Cardiac muscle cell (in vitro differentiated cells and primary cell): ENCODE data around the gene CD226. TPM values are rescaled to one million over a fixed set of nuclear protein-coding genes. Genes with fewer than 3 reads are reported as not detected.

Source experiments
- DNase-seq, 2 donors: peaks; one replicate each; pipeline versions ENCODE4 v3.0.0 to v3.0.0-alpha.2; 2010 to 2017; ENCODE audit warnings: low read depth in 1 of 2, low spot score in 1 of 2
- H3K27ac ChIP-seq: fragments of 200-600 bp; sonication (generic); 2 replicates; pipeline ENCODE4 v1.5.1; 2016
- H3K27me3 ChIP-seq: fragments of 200-600 bp; sonication (generic); 2 replicates; pipeline ENCODE4 v1.6.0; 2016; ENCODE audit warnings: control low read depth
- H3K36me3 ChIP-seq: fragments of 200-600 bp; sonication (generic); 2 replicates; pipeline ENCODE4 v1.5.1; 2016; ENCODE audit warnings: control low read depth
- H3K4me1 ChIP-seq: fragments of 200-600 bp; sonication (generic); 2 replicates; pipeline ENCODE4 v1.8.1; 2017; ENCODE audit warnings: low read depth, mild to moderate bottlenecking, mixed run types
- H3K4me3 ChIP-seq: fragments of 200-600 bp; sonication (generic); 2 replicates; pipeline ENCODE4 v1.5.1; 2016; ENCODE audit warnings: mild to moderate bottlenecking
- H3K9me3 ChIP-seq: fragments of 200-600 bp; sonication (generic); 2 replicates; pipeline ENCODE4 v1.5.1; 2017; ENCODE audit warnings: low read depth, mild to moderate bottlenecking, control low read depth
- CTCF ChIP-seq: IDR thresholded peaks from 2 replicates; pipeline ENCODE4 v1.5.1; 2012; ENCODE audit warnings: low read depth, mild to moderate bottlenecking, low read length
- polyA plus RNA-seq: library from polyadenylated mRNA; unstranded; fragments of >200 nt; fragmentation: Nextera tagmentation; extraction: Ambion mirVana; gene quantifications from 2 replicates; pipeline ENCODE4 v1.2.1, GENCODE V29; 2016
- total RNA-seq: library from RNA; depleted of rRNA; stranded (reverse); fragments of >200 nt; gene quantifications from 2 replicates; pipeline ENCODE4 v1.2.3, GENCODE V29; 2016

Gene CD226
- total and polyA plus RNA-seq, 2 experiments from 2014 or later: 0.71 TPM; not detected in 1

- no peaks in the 10 kb centered on the region for H3K27me3 ChIP-seq
- H3K4me1 ChIP-seq: no peaks in the 10 kb centered on the region
- no peak overlapping the region for H3K4me3 ChIP-seq
- no peaks in the 10 kb centered on the region for H3K9me3 ChIP-seq
- H3K27ac ChIP-seq: no peak overlapping the region
- H3K36me3 ChIP-seq: no peaks in the 10 kb centered on the region
- peak in 1 of 2 donors; percentile 8 for DNase-seq
- no peak for TF ChIP-seq CTCF
Observed at GRCh38 chr18:69898241-69898861, 49.3 kb downstream of the CD226 start.

- Histone ChIP-seq H3K4me1 (no peaks in the 10 kb centered on the region), H3K4me3 (no peak overlapping the region), H3K27me3 (no peaks in the 10 kb centered on the region), H3K27ac (no peak overlapping the region), H3K36me3 (no peaks in the 10 kb centered on the region), H3K9me3 (no peaks in the 10 kb centered on the region)
- DNase-seq: no peak
- TF ChIP-seq CTCF: no peak
Observed at GRCh38 chr18:69897397-69898108, 50.1 kb downstream of the CD226 start.

GRCh38 chr18:69895066-69896047 is 52.3 kb downstream of the CD226 start:
- H3K9me3 ChIP-seq: no peaks in the 10 kb centered on the region
- H3K4me1 ChIP-seq: no peaks in the 10 kb centered on the region
- no peaks in the 10 kb centered on the region for H3K27me3 ChIP-seq
- no peak for TF ChIP-seq CTCF
- no peak overlapping the region for H3K27ac ChIP-seq
- H3K36me3 ChIP-seq: no peaks in the 10 kb centered on the region
- H3K4me3 ChIP-seq: no peak overlapping the region
- no peak for DNase-seq

GRCh38 chr18:69894467-69894866 is 53.2 kb downstream of the CD226 start:
- Histone ChIP-seq H3K27me3 (no peaks in the 10 kb centered on the region), H3K9me3 (no peaks in the 10 kb centered on the region), H3K27ac (no peak overlapping the region), H3K4me3 (no peak overlapping the region), H3K4me1 (no peaks in the 10 kb centered on the region), H3K36me3 (no peaks in the 10 kb centered on the region)
- TF ChIP-seq CTCF: no peak
- DNase-seq: no peak

- TF ChIP-seq CTCF: no peak
- no peak overlapping the region for H3K4me3 ChIP-seq
- H3K4me1 ChIP-seq: no peaks in the 10 kb centered on the region
- DNase-seq: no peak
- H3K9me3 ChIP-seq: no peaks in the 10 kb centered on the region
- no peaks in the 10 kb centered on the region for H3K36me3 ChIP-seq
- no peak overlapping the region for H3K27ac ChIP-seq
- H3K27me3 ChIP-seq: no peaks in the 10 kb centered on the region
Observed at GRCh38 chr18:69890558-69890957, 57.1 kb downstream of the CD226 start.
